Astrocyte (in vitro differentiated cells and primary cell): ENCODE data around the gene RPL28. TPM values are rescaled to one million over a fixed set of nuclear protein-coding genes. Genes with fewer than 3 reads are reported as not detected.

Experiments used
- DNase-seq: peaks from one replicate; pipeline ENCODE4 v3.0.0-alpha.2; 2010; ENCODE audit warnings: low read depth
- FAIRE-seq: peaks from 2 replicates; lab custom pipeline; 2011; peaks lifted over from hg19 to GRCh38; lab: Jason Lieb, UNC
- H2AFZ ChIP-seq: 2 replicates; pipeline ENCODE4 v1.6.0; 2012; ENCODE audit warnings: low read depth, low read length, inconsistent platforms
- H3K27ac ChIP-seq: 2 replicates; pipeline ENCODE4 v1.5.1; 2011; ENCODE audit warnings: low read depth, low read length, inconsistent platforms
- H3K27me3 ChIP-seq: 2 replicates; pipeline ENCODE4 v1.6.0; 2011; ENCODE audit warnings: low read length, inconsistent platforms; ENCODE audit not compliant: insufficient read depth
- H3K36me3 ChIP-seq: 2 replicates; pipeline ENCODE4 v1.5.1; 2011; ENCODE audit warnings: low read length, inconsistent platforms; ENCODE audit not compliant: insufficient read depth
- H3K4me1 ChIP-seq: 2 replicates; pipeline ENCODE4 v1.5.1; 2011; ENCODE audit warnings: low read length, inconsistent platforms; ENCODE audit not compliant: insufficient read depth
- H3K4me2 ChIP-seq: 2 replicates; pipeline ENCODE4 v1.6.0; 2012; ENCODE audit warnings: low read length, inconsistent platforms
- H3K4me3 ChIP-seq: 2 replicates; pipeline ENCODE4 v1.5.1; 2011; ENCODE audit warnings: low read depth, mild to moderate bottlenecking, low read length, inconsistent platforms; ENCODE audit not compliant: insufficient read depth
- H3K79me2 ChIP-seq: 2 replicates; pipeline ENCODE4 v1.6.0; 2012; ENCODE audit warnings: mild to moderate bottlenecking, low read length, inconsistent platforms; ENCODE audit not compliant: insufficient read depth
- H3K9ac ChIP-seq: 2 replicates; pipeline ENCODE4 v1.6.0; 2012; ENCODE audit warnings: mild to moderate bottlenecking, low read length, inconsistent platforms
- H3K9me3 ChIP-seq: 2 replicates; pipeline ENCODE4 v1.5.1; 2012; ENCODE audit warnings: low read depth, mild to moderate bottlenecking, low read length, inconsistent platforms; ENCODE audit not compliant: insufficient read depth
- H4K20me1 ChIP-seq: 2 replicates; pipeline ENCODE4 v1.6.0; 2012; ENCODE audit warnings: low read length, inconsistent platforms; ENCODE audit not compliant: insufficient read depth
- H3K27ac Mint-ChIP-seq: one replicate; pipeline ENCODE4 v1.8.0; 2021; ENCODE audit warnings: mild to moderate bottlenecking, mixed read lengths; ENCODE audit not compliant: unreplicated experiment
- H3K27me3 Mint-ChIP-seq: one replicate; pipeline ENCODE4 v1.8.0; 2021; ENCODE audit warnings: low read depth, mixed read lengths; ENCODE audit not compliant: unreplicated experiment
- H3K36me3 Mint-ChIP-seq: one replicate; pipeline ENCODE4 v1.8.0; 2021; ENCODE audit warnings: low read depth, mixed read lengths; ENCODE audit not compliant: unreplicated experiment
- H3K4me1 Mint-ChIP-seq: one replicate; pipeline ENCODE4 v1.8.0; 2021; ENCODE audit warnings: low read depth, mixed read lengths; ENCODE audit not compliant: unreplicated experiment
- H3K4me3 Mint-ChIP-seq: one replicate; pipeline ENCODE4 v1.8.0; 2021; ENCODE audit warnings: mild to moderate bottlenecking, moderate library complexity, mixed read lengths; ENCODE audit not compliant: unreplicated experiment
- H3K9me3 Mint-ChIP-seq: one replicate; pipeline ENCODE4 v1.8.0; 2021; ENCODE audit warnings: mild to moderate bottlenecking, mixed read lengths; ENCODE audit not compliant: unreplicated experiment
- EZH2 ChIP-seq: IDR thresholded peaks from 2 replicates; pipeline ENCODE4 v1.6.1; 2012; ENCODE audit warnings: mild to moderate bottlenecking, low read length, inconsistent platforms; ENCODE audit not compliant: insufficient read depth
- total RNA-seq: library from RNA; stranded (reverse); gene quantifications from 2 replicates; pipeline ENCODE4 v1.2.1, GENCODE V29; 2021
- TF ChIP-seq, protein P1 (sequence below): IDR thresholded peaks from 2 replicates; pipeline ENCODE4 v1.5.1; 2011; ENCODE audit warnings: low read depth, mild to moderate bottlenecking, inconsistent platforms, low read length, moderate library complexity; ENCODE audit not compliant: insufficient read depth

The RPL28 gene
- total RNA-seq, 1 donor from 2014 or later, result 2,072 TPM

DNA sequence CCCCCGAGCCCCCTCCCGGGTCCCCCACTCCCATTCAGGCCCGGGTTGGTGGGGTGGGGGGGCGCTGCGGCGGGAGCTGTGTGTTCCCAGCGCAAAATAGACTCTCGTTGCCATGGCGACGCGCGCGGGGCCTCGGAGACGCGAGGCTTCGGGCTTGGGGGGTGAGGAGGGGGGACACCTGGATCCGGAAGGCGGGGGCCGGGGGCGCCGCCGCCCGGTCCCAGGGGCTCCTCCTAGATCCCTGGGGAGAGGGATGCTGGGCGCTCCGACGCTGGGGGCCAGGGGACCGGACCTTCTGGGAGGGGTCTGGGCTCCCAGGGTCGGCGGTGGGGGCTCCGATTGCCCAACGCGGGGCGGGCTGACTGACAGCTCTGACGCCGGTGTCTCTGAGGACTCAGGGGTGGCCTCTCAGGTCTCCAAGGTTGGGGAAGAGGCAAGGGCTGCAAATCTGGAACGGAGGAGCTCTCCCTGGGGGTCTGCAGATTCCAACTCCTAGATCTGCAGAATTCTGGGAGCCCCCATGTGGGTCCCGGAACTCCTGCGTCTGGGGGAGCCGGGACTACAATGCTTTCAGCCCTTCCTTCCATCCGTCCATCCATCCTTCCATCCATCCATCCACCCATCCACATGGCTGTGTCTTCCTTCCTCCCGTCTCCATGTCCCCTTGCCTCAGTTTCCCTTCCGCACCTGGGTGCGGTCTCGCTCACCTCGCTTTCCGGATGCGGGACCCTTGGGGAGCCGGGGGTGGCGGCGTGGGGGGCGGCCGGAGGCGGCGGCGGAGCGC lies 66.4 kb downstream of the RPL28 start:
- H3K27ac Mint-ChIP-seq, result no peak overlapping the region
- FAIRE-seq (no peak), DNase-seq (no peak)
- Histone ChIP-seq H3K27me3 (peaks cover 20% of the 10 kb centered on the region), H3K9me3 (no peaks in the 10 kb centered on the region), H3K27ac (no peak overlapping the region), H4K20me1 (peaks cover 30% of the 10 kb centered on the region), H2AFZ (no peak overlapping the region), H3K4me3 (no peak overlapping the region), H3K36me3 (no peaks in the 10 kb centered on the region), H3K4me2 (peak overlapping the region; percentile 66), H3K79me2 (no peaks in the 10 kb centered on the region), H3K9ac (no peak overlapping the region), H3K4me1 (no peaks in the 10 kb centered on the region)
- peaks cover 3% of the 10 kb centered on the region for H3K9me3 Mint-ChIP-seq
- H3K27me3 Mint-ChIP-seq, result peaks cover 15% of the 10 kb centered on the region
- peaks cover 10% of the 10 kb centered on the region for H3K36me3 Mint-ChIP-seq
- no peak overlapping the region for H3K4me3 Mint-ChIP-seq
- peak; percentile 76 for TF ChIP-seq EZH2
- TF ChIP-seq, protein P1, sequence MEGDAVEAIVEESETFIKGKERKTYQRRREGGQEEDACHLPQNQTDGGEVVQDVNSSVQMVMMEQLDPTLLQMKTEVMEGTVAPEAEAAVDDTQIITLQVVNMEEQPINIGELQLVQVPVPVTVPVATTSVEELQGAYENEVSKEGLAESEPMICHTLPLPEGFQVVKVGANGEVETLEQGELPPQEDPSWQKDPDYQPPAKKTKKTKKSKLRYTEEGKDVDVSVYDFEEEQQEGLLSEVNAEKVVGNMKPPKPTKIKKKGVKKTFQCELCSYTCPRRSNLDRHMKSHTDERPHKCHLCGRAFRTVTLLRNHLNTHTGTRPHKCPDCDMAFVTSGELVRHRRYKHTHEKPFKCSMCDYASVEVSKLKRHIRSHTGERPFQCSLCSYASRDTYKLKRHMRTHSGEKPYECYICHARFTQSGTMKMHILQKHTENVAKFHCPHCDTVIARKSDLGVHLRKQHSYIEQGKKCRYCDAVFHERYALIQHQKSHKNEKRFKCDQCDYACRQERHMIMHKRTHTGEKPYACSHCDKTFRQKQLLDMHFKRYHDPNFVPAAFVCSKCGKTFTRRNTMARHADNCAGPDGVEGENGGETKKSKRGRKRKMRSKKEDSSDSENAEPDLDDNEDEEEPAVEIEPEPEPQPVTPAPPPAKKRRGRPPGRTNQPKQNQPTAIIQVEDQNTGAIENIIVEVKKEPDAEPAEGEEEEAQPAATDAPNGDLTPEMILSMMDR, result no peak
- no peaks in the 10 kb centered on the region for H3K4me1 Mint-ChIP-seq

Other genes starting within 250 kb of the RPL28 start
- gene TNNT1, start 236.7 kb upstream of the RPL28 start, total RNA-seq, result 7.1 and 8.3 TPM in 2 replicates
- gene TNNI3, start 228.2 kb upstream of the RPL28 start, total RNA-seq, result not detected in 2 replicates
- 1.3 and 1.8 TPM in 2 replicates for gene DNAAF3, start 219.3 kb upstream of the RPL28 start, total RNA-seq
- gene SYT5, start 205.6 kb upstream of the RPL28 start, total RNA-seq, result 1.1 and 1.9 TPM in 2 replicates
- gene PTPRH, start 176.4 kb upstream of the RPL28 start, total RNA-seq, result 0.99 and 1.0 TPM in 2 replicates
- 2.7 and 3.9 TPM in 2 replicates for gene TMEM86B, start 157.2 kb upstream of the RPL28 start, total RNA-seq
- gene PPP6R1, start 126.9 kb upstream of the RPL28 start, total RNA-seq, result 73.8 and 75.2 TPM in 2 replicates
- 34.8 and 39.8 TPM in 2 replicates for gene HSPBP1, start 105.8 kb upstream of the RPL28 start, total RNA-seq
- gene BRSK1, start 101.9 kb upstream of the RPL28 start, total RNA-seq, result 17.6 and 18.8 TPM in 2 replicates
- not detected in 2 replicates for gene TMEM150B, start 60.6 kb upstream of the RPL28 start, total RNA-seq
- 14.6 and 16.0 TPM in 2 replicates for gene KMT5C, start 46.1 kb upstream of the RPL28 start, total RNA-seq
- gene COX6B2, start 31.2 kb upstream of the RPL28 start, total RNA-seq, result 0.50 TPM in 2 replicates
- 0.10 and 0.20 TPM in 2 replicates for gene GARIN5B, start 22.7 kb upstream of the RPL28 start, total RNA-seq
- 183 and 202 TPM in 2 replicates for gene IL11, start 15.5 kb upstream of the RPL28 start, total RNA-seq
- gene TMEM190, start 9.1 kb upstream of the RPL28 start, total RNA-seq, result 2.5 TPM in 2 replicates
- gene TMEM238, start 1.6 kb upstream of the RPL28 start, total RNA-seq, result 1.4 and 2.1 TPM in 2 replicates
- gene UBE2S, start 21.9 kb downstream of the RPL28 start, total RNA-seq, result 107 and 116 TPM in 2 replicates
- gene SHISA7, start 57.4 kb downstream of the RPL28 start, total RNA-seq, result 0.09 TPM in 1 of 2 replicates, not detected in the other
- gene ISOC2, start 75.7 kb downstream of the RPL28 start, total RNA-seq, result 58.8 and 61.6 TPM in 2 replicates
- not detected in 2 replicates for gene C19orf85, start 78.8 kb downstream of the RPL28 start, total RNA-seq
- 9.9 and 11.9 TPM in 2 replicates for gene ZNF628, start 90.7 kb downstream of the RPL28 start, total RNA-seq
- gene NAT14, start 99.3 kb downstream of the RPL28 start, total RNA-seq, result 68.7 and 71.2 TPM in 2 replicates
- 46.8 and 66.1 TPM in 2 replicates for gene SSC5D, start 102.5 kb downstream of the RPL28 start, total RNA-seq
- 2.5 and 4.2 TPM in 2 replicates for gene SBK2, start 151.2 kb downstream of the RPL28 start, total RNA-seq
- gene SBK3, start 159.6 kb downstream of the RPL28 start, total RNA-seq, result 0.34 and 0.91 TPM in 2 replicates
- 50.2 and 58.0 TPM in 2 replicates for gene ZNF579, start 194.9 kb downstream of the RPL28 start, total RNA-seq
- 14.2 and 14.5 TPM in 2 replicates for gene FIZ1, start 213.6 kb downstream of the RPL28 start, total RNA-seq
- gene ZNF524, start 214.4 kb downstream of the RPL28 start, total RNA-seq, result 6.0 and 6.3 TPM in 2 replicates
- gene ZNF865, start 219.7 kb downstream of the RPL28 start, total RNA-seq, result 15.0 and 15.3 TPM in 2 replicates
- 5.0 and 5.3 TPM in 2 replicates for gene ZNF784, start 238.6 kb downstream of the RPL28 start, total RNA-seq